MM.1S (cell line): ENCODE results near the gene STRIP2.
A peak's percentile ranks its signal among the peaks of the same experiment; 100 is the strongest.

ENCODE experiments used
- DNase-seq: peaks from one replicate; pipeline ENCODE4 v3.0.0-alpha.2; 2015
- H2AFZ ChIP-seq: fragments of 300-600 bp; sonication (generic); 2 replicates; pipeline ENCODE4 v1.6.0; 2016; ENCODE audit warnings: antibody characterized with exemption, low read length
- H3F3A ChIP-seq: fragments of 300-600 bp; sonication (generic); 2 replicates; pipeline ENCODE4 v1.6.1; 2016; ENCODE audit warnings: mild to moderate bottlenecking, antibody characterized with exemption, low read length, moderate library complexity, mixed read lengths; ENCODE audit not compliant: insufficient read depth
- H3K27ac ChIP-seq: fragments of 300-600 bp; sonication (generic); 2 replicates; pipeline ENCODE4 v1.5.1; 2016; ENCODE audit warnings: mild to moderate bottlenecking, low read length
- H3K27me3 ChIP-seq: fragments of 300-600 bp; sonication (generic); replicated peaks from 2 replicates; pipeline ENCODE4 v1.6.0; 2016; ENCODE audit warnings: low read length; ENCODE audit not compliant: insufficient read depth
- H3K36me3 ChIP-seq: fragments of 300-600 bp; sonication (generic); replicated peaks from 2 replicates; pipeline ENCODE4 v1.6.1; 2016; ENCODE audit warnings: mild to moderate bottlenecking, low read length, mixed read lengths; ENCODE audit not compliant: insufficient read depth
- H3K4me1 ChIP-seq: fragments of 300-600 bp; sonication (generic); 2 replicates; pipeline ENCODE4 v1.6.1; 2016; ENCODE audit warnings: low read length, mixed read lengths
- H3K4me2 ChIP-seq: fragments of 300-600 bp; sonication (generic); 2 replicates; pipeline ENCODE4 v1.6.0; 2016; ENCODE audit warnings: low read depth, low read length
- H3K4me3 ChIP-seq: fragments of 300-600 bp; sonication (generic); 2 replicates; pipeline ENCODE4 v1.5.1; 2016; ENCODE audit warnings: low read length, mixed read lengths
- H3K79me2 ChIP-seq: fragments of 300-600 bp; sonication (generic); 2 replicates; pipeline ENCODE4 v1.6.1; 2016; ENCODE audit warnings: mixed run types, low read length, mixed read lengths
- H3K9ac ChIP-seq: fragments of 300-600 bp; sonication (generic); 2 replicates; pipeline ENCODE4 v1.6.1; 2016; ENCODE audit warnings: low read length, mixed read lengths
- H3K9me2 ChIP-seq: fragments of 300-600 bp; sonication (generic); replicated peaks from 2 replicates; pipeline ENCODE4 v1.6.1; 2016; ENCODE audit warnings: mild to moderate bottlenecking, low read length, mixed read lengths; ENCODE audit not compliant: insufficient read depth
- H3K9me3 ChIP-seq: fragments of 300-600 bp; sonication (generic); replicated peaks from 2 replicates; pipeline ENCODE4 v1.6.1; 2016; ENCODE audit warnings: mild to moderate bottlenecking, low read length, mixed read lengths; ENCODE audit not compliant: insufficient read depth
- H4K20me1 ChIP-seq: fragments of 300-600 bp; sonication (generic); 2 replicates; pipeline ENCODE4 v1.6.1; 2016; ENCODE audit warnings: mild to moderate bottlenecking, low read length, moderate library complexity, mixed read lengths; ENCODE audit not compliant: insufficient read depth
- CTCF ChIP-seq: fragments of 300-600 bp; sonication (generic); IDR thresholded peaks from 2 replicates; pipeline ENCODE4 v1.5.1; 2016; ENCODE audit warnings: antibody characterized with exemption, low read length, mixed read lengths
- EZH2 ChIP-seq: fragments of 300-600 bp; sonication (generic); optimal IDR thresholded peaks from 2 replicates; pipeline ENCODE3; 2017; ENCODE audit warnings: low read depth, mild to moderate bottlenecking, antibody characterized with exemption, low read length, mixed read lengths
- EZH2phosphoT487 ChIP-seq: fragments of 300-600 bp; sonication (generic); IDR thresholded peaks from 2 replicates; pipeline ENCODE4 v1.6.1; 2018; ENCODE audit warnings: antibody characterized with exemption, low read length

Gene STRIP2

GRCh38 chr7:129431911-129432643 lies 2.2 kb upstream of the STRIP2 start:
- Histone ChIP-seq H2AFZ (no peak overlapping the region), H3K4me2 (no peak overlapping the region), H3K36me3 (no peaks in the 10 kb centered on the region), H3K4me3 (no peak overlapping the region), H4K20me1 (no peaks in the 10 kb centered on the region), H3K27ac (no peak overlapping the region), H3F3A (no peaks in the 10 kb centered on the region), H3K9me3 (no peaks in the 10 kb centered on the region), H3K9me2 (no peaks in the 10 kb centered on the region), H3K4me1 (peaks cover 9% of the 10 kb centered on the region), H3K9ac (no peak overlapping the region), H3K27me3 (no peaks in the 10 kb centered on the region; the same call in 1 of the 2 replicates), H3K79me2 (0 out of 2 replicates have a peak, but pooled peaks cover 6% of the 10 kb centered on the region)
- TF ChIP-seq CTCF: no peak
- no peak for TF ChIP-seq EZH2phosphoT487
- no peak for TF ChIP-seq EZH2
- DNase-seq: no peak

GRCh38 chr7:129434675-129435318 lies 565 bp downstream of the STRIP2 start:
- no peaks in the 10 kb centered on the region for H3K9me2 ChIP-seq
- peak overlapping the region; percentile 69 for H3K9ac ChIP-seq
- 0 out of 2 replicates have a peak, but pooled peaks cover 6% of the 10 kb centered on the region for H3K79me2 ChIP-seq
- H3K27ac ChIP-seq: no peak overlapping the region
- peaks cover 9% of the 10 kb centered on the region for H3K4me1 ChIP-seq
- no peak for DNase-seq
- no peaks in the 10 kb centered on the region for H4K20me1 ChIP-seq
- H3K9me3 ChIP-seq: no peaks in the 10 kb centered on the region
- H3K27me3 ChIP-seq: no peaks in the 10 kb centered on the region; the same call in 1 of the 2 replicates
- H3K4me3 ChIP-seq: peak overlapping the region; percentile 86
- H3K36me3 ChIP-seq: no peaks in the 10 kb centered on the region
- peak overlapping the region; percentile 96 for H2AFZ ChIP-seq
- peak overlapping the region; percentile 90 for H3K4me2 ChIP-seq
- H3F3A ChIP-seq: no peaks in the 10 kb centered on the region
- TF ChIP-seq EZH2phosphoT487: no peak
- no peak for TF ChIP-seq EZH2
- no peak for TF ChIP-seq CTCF

GRCh38 chr7:129435414-129435829 lies 1.2 kb downstream of the STRIP2 start:
- Histone ChIP-seq H3K9me3 (no peaks in the 10 kb centered on the region), H3K27me3 (no peaks in the 10 kb centered on the region; the same call in 1 of the 2 replicates), H3K4me2 (peak overlapping the region; percentile 90), H3K9ac (peak overlapping the region; percentile 69; the same call in 1 of the 2 replicates), H3K36me3 (no peaks in the 10 kb centered on the region), H3K4me3 (peak overlapping the region; percentile 86), H3F3A (no peaks in the 10 kb centered on the region), H3K27ac (no peak overlapping the region), H3K9me2 (no peaks in the 10 kb centered on the region), H4K20me1 (no peaks in the 10 kb centered on the region; the same call in 1 of the 2 replicates), H3K4me1 (peaks cover 9% of the 10 kb centered on the region), H3K79me2 (0 out of 2 replicates have a peak, but pooled peaks cover 6% of the 10 kb centered on the region), H2AFZ (peak overlapping the region; percentile 96; the same call in 1 of the 2 replicates)
- no peak for DNase-seq
- TF ChIP-seq EZH2phosphoT487 (no peak), CTCF (no peak), EZH2 (no peak)
